Uterus (tissue), 4 donors: ENCODE measurements around the gene C3orf62. TPM values are rescaled to one million over a fixed set of nuclear protein-coding genes. Genes with fewer than 3 reads are reported as not detected.
"Not testable (repeated sequence)": the region's sequence is repeated elsewhere in the genome, so short reads cannot be mapped to it uniquely, and the experiment has no call there.

Experiments used
- DNase-seq, 2 donors: peaks; one replicate each; pipeline ENCODE4 v3.0.0-alpha.2; 2019 to 2020
- H3K27ac ChIP-seq, 2 donors: fragments of 200-600 bp; sonication (generic); 1 replicate in 1 of 2; 2 replicates in 1 of 2; pipeline ENCODE4 v1.5.1; 2016 to 2018
- H3K27me3 ChIP-seq, 2 donors: fragments of 200-600 bp; sonication (generic); one replicate each; pipeline ENCODE4 v1.5.1; 2018 to 2019; ENCODE audit warnings: control low read depth in 1 of 2
- H3K36me3 ChIP-seq, 2 donors: fragments of 200-600 bp; sonication (generic); one replicate each; pipeline ENCODE4 v1.5.1; 2019; ENCODE audit warnings: control low read depth in 1 of 2
- H3K4me1 ChIP-seq, 2 donors: fragments of 200-600 bp; sonication (generic); one replicate each; pipeline ENCODE4 v1.5.1; 2018 to 2019; ENCODE audit warnings: control low read depth in 1 of 2
- H3K4me3 ChIP-seq, 2 donors: fragments of 200-600 bp; sonication (generic); 1 replicate in 1 of 2; 2 replicates in 1 of 2; pipeline ENCODE4 v1.5.1; 2018 to 2019; ENCODE audit warnings: mild to moderate bottlenecking in 1 of 2
- H3K9me3 ChIP-seq, 2 donors: fragments of 200-600 bp; sonication (generic); one replicate each; pipeline ENCODE4 v1.5.1; 2019; ENCODE audit warnings: control low read depth in 1 of 2
- POLR2A ChIP-seq, 2 donors: fragments of 450-650 bp; IDR thresholded peaks; one replicate each; pipeline ENCODE4 v1.6.1; 2016; ENCODE audit warnings: antibody characterized with exemption in 2 of 2, mild to moderate bottlenecking in 1 of 2, moderate library complexity in 1 of 2
- intact Hi-C: fragments of 100-400 bp; cut with DNase I; formaldehyde crosslinking; loops from one replicate; pipeline ENCODE4 v1.15.1; 2023; ENCODE audit warnings: low total_unique reads
- total RNA-seq, 4 donors: library from RNA; depleted of rRNA in 3 of 4; stranded (reverse); fragments of >200 nt in 3 of 4; gene quantifications; one replicate each; pipeline versions ENCODE4 v1.1.0 to v1.2.4, GENCODE V29; 2014 to 2023
- TF ChIP-seq, protein P1 (sequence below), 4 experiments: fragments of 200-600 bp in 2 of 4; fragments of 450-650 bp in 2 of 4; sonication (generic) in 2 of 4; IDR thresholded peaks; one replicate each; pipeline ENCODE4 v1.5.1; 2016 to 2019; ENCODE audit warnings: antibody characterized with exemption in 4 of 4, mild to moderate bottlenecking in 2 of 4, moderate library complexity in 1 of 4
- donor health status: DM: yes; HTN: yes; CAD: no.

The C3orf62 gene
- total RNA-seq, 4 donors from 2014 or later: 1.5 to 9.0 (median 4.9) TPM

DNA sequence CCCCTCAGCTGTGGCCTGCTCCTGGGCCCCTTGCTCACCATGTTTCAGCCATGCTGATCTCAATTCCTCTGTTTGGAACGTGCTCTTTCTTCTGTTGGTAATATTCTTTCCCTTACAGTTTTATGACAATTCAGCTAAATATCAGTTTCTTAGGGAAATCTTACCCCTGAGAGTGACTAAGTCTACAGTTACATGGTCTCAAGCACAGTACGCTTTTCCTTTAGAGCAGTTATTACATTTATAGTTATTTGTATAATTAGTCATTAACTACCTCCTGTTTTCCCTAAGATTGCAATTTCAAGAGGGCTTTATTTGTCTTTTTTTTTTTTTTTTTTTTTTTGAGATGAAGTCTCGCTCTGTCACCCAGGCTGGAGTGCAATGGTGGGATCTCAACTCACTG lies 23.5 kb downstream of the C3orf62 start:
- TF ChIP-seq, protein P1, sequence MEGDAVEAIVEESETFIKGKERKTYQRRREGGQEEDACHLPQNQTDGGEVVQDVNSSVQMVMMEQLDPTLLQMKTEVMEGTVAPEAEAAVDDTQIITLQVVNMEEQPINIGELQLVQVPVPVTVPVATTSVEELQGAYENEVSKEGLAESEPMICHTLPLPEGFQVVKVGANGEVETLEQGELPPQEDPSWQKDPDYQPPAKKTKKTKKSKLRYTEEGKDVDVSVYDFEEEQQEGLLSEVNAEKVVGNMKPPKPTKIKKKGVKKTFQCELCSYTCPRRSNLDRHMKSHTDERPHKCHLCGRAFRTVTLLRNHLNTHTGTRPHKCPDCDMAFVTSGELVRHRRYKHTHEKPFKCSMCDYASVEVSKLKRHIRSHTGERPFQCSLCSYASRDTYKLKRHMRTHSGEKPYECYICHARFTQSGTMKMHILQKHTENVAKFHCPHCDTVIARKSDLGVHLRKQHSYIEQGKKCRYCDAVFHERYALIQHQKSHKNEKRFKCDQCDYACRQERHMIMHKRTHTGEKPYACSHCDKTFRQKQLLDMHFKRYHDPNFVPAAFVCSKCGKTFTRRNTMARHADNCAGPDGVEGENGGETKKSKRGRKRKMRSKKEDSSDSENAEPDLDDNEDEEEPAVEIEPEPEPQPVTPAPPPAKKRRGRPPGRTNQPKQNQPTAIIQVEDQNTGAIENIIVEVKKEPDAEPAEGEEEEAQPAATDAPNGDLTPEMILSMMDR (IDR thresholded peaks at IDR 0.05): no peak
- no peak for TF ChIP-seq POLR2A (IDR thresholded peaks at IDR 0.05)
- Histone ChIP-seq H3K4me1 (no peaks in the 10 kb centered on the region), H3K36me3 (no peaks in the 10 kb centered on the region), H3K9me3 (no peaks in the 10 kb centered on the region), H3K4me3 (no peak overlapping the region), H3K27me3 (no peaks in the 10 kb centered on the region), H3K27ac (no peak overlapping the region)
- no peak for DNase-seq
- intact Hi-C loops: no loop called here

DNA sequence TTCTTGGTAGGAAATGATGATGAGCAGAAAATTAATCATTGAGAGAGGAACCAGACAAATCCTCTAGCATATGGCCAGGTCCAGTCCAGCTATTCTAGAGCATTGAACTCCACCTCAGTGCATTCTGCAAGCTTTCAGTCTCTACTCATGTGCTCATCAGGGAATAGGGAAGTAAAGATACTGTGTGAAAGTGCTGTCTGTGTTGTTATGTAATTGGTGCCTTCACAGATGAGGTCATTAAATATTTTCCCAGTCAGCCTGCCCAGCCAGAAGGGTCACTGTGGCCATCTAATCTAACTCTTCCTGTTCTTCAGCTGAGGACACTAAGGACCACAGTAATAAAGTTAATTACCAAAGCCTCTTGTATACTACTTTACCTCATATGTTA lies 28.2 kb downstream of the C3orf62 start:
- peak overlapping the region; percentile 58 to 78 for H3K27ac ChIP-seq
- H3K36me3 ChIP-seq: no peaks in the 10 kb centered on the region
- TF ChIP-seq POLR2A (IDR thresholded peaks at IDR 0.05): no peak
- TF ChIP-seq, protein P1 (IDR thresholded peaks at IDR 0.05): no peak
- H3K9me3 ChIP-seq: no peaks in the 10 kb centered on the region
- no peak overlapping the region for H3K4me3 ChIP-seq
- intact Hi-C loops: no loop called here
- peak in 1 of 2 donors; percentile 33 for DNase-seq
- H3K27me3 ChIP-seq: no peaks in the 10 kb centered on the region
- H3K4me1 ChIP-seq: no peaks in the 10 kb centered on the region

DNA sequence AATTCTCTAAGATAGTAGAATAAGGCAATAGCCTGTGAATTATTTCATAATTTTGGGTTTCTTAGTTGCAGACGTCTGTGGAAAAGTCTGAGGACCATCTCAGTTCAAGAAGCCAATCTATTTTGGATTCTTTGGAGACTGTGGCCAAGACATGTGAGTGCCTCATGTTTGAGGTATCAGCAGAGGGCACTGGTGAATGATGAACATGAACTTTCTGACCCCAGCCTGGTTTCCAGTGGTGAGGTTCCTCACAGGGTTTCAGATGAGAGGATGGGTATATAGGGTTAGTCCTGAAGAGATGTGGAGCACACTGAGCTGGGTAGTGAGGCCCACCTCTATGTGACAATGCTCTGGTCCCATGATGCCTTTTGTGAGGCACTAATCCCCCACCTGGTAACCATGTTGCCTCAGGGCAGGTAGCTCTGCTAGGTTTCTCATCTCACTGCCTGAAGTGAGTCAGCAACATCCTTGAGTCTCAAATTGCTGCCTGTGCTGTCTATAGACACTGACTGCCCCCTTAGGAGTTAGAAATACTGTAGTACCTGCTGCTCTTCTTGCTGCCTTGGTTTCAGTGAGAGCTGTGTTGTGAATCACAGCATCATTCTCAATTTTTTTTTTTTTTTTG lies 32.3 kb downstream of the C3orf62 start:
- Histone ChIP-seq H3K4me1 (no peaks in the 10 kb centered on the region), H3K36me3 (no peaks in the 10 kb centered on the region), H3K27me3 (no peaks in the 10 kb centered on the region), H3K9me3 (no peaks in the 10 kb centered on the region), H3K27ac (no peak overlapping the region), H3K4me3 (no peak overlapping the region)
- TF ChIP-seq POLR2A (IDR thresholded peaks at IDR 0.05): no peak
- TF ChIP-seq, protein P1 (IDR thresholded peaks at IDR 0.05): no peak
- intact Hi-C loops: no loop called here
- no peak for DNase-seq

DNA sequence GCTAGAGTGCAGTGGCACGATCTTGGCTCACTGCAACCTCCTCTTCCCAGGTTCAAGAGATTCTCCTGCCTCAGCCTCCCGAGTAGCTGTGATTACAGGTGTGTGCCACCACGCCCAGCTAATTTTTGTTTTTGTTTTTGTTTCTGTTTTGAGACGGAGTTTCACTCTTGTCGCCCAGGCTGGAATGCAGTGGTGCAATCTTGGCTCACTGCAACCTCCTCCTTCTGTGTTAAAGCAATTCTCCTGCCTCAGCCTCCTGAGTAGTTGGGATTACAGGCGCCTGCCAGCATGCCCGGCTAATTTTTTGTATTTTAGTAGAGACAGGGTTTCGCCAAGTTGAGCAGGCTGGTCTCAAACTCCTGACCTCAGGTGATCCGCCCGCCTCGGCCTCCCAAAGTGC lies 36.9 kb downstream of the C3orf62 start:
- H3K9me3 ChIP-seq, H3K36me3 ChIP-seq, DNase-seq, intact Hi-C loops, H3K27me3 ChIP-seq, H3K4me3 ChIP-seq, H3K4me1 ChIP-seq: not testable (repeated sequence)
- peak overlapping the region; percentile 74 to 88 for H3K27ac ChIP-seq

DNA sequence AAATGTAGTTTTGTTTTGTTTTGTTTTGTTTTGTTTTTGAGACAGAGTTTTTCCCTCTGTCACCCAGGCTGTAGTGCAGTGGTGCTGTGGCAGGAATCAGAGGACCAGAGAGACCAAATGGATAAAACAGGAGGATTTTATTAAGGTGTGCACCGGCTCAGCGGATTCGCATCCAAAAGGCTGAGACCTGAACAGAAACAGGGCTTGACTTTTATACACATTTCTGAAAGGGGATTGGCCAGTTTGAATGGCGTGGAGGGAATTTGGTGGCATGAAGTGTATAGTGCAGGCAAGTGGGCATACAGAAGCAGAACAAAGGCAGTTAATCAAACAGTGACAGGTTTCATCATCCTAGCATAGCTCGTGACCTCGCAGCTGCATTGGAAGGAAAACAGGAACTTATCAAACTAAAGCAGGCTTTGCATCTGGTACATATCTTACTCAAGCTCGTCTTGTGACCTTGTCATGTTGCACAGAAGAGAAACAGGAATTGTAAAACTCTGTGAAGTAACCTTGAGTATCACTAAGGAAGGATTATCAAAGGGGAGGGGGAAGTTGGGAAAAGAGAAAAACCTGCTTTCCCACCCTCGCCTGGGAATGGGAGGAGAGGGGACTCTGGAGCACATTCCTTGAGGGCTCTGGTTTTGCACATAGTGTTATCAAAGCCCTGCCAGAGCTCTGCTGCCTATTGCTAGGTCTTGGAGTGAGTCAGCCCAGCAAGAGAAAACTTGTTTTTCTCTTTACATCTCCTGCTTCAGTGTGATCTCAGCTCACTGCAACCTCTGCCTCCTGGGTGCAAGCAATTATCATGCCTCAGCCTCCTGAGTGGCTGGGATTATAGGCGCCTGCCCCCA lies 38.5 kb downstream of the C3orf62 start:
- Histone ChIP-seq H3K4me1 (no peaks in the 10 kb centered on the region), H3K4me3 (no peak overlapping the region), H3K36me3 (no peaks in the 10 kb centered on the region), H3K9me3 (peaks cover 0 to 3% of the 10 kb centered on the region in 2 donors), H3K27ac (peak overlapping the region; percentile 74 to 88), H3K27me3 (no peaks in the 10 kb centered on the region)
- DNase-seq: peak; percentile 67 to 83
- TF ChIP-seq POLR2A (IDR thresholded peaks at IDR 0.05): no peak
- TF ChIP-seq, protein P1 (IDR thresholded peaks at IDR 0.05): no peak
- intact Hi-C loops: no loop called here
